H1 (cell line): Measurements from ENCODE around the gene CREBBP. TPM values are rescaled to one million over a fixed set of nuclear protein-coding genes. Genes with fewer than 3 reads are reported as not detected.

Experiments used
- CTCF ChIA-PET: fragments of 300-600 bp; sonication (Branson Sonifier 250); formaldehyde crosslinking; loops from one replicate; lab custom pipeline; 2021; ENCODE audit not compliant: partially characterized antibody; lab: Charles Lee
- POLR2A ChIA-PET: fragments of 300-600 bp; sonication (Branson Sonifier 250); formaldehyde crosslinking; loops from one replicate; lab custom pipeline; 2021; ENCODE audit warnings: inconsistent platforms; ENCODE audit not compliant: partially characterized antibody; lab: Charles Lee
- DNase-seq, 2 experiments: peaks; one replicate each; pipeline versions ENCODE4 v3.0.0 to v3.0.0-alpha.2; 2010 to 2022; ENCODE audit warnings: low spot score in 2 of 2, low read depth in 1 of 2, mixed read lengths in 1 of 2
- FAIRE-seq: peaks from 2 replicates; lab custom pipeline; 2011; peaks lifted over from hg19 to GRCh38; lab: Jason Lieb, UNC
- H2AFZ ChIP-seq: 2 replicates; pipeline ENCODE4 v1.8.1; 2012; ENCODE audit warnings: low read length, inconsistent platforms
- H2AK5ac ChIP-seq: 2 replicates; pipeline ENCODE4 v1.6.1; 2013; ENCODE audit warnings: low read depth, low read length
- H2BK120ac ChIP-seq: replicated peaks from 2 replicates; pipeline ENCODE3; 2013; ENCODE audit warnings: low read depth, low read length, inconsistent platforms
- H2BK12ac ChIP-seq: 2 replicates; pipeline ENCODE4 v1.6.1; 2013; ENCODE audit warnings: low read depth, low read length
- H2BK15ac ChIP-seq: 2 replicates; pipeline ENCODE4 v1.6.1; 2013; ENCODE audit warnings: low read length
- H2BK20ac ChIP-seq: 2 replicates; pipeline ENCODE4 v1.6.1; 2013; ENCODE audit warnings: low read length
- H2BK5ac ChIP-seq: 2 replicates; pipeline ENCODE4 v1.6.1; 2013; ENCODE audit warnings: low read depth, low read length
- H3K14ac ChIP-seq: 2 replicates; pipeline ENCODE4 v1.6.1; 2013; ENCODE audit warnings: inconsistent platforms; ENCODE audit not compliant: insufficient read length
- H3K18ac ChIP-seq: 2 replicates; pipeline ENCODE4 v1.6.1; 2013; ENCODE audit warnings: low read length; ENCODE audit errors: extremely low read depth
- H3K23ac ChIP-seq: 2 replicates; pipeline ENCODE4 v1.6.1; 2013; ENCODE audit warnings: inconsistent platforms; ENCODE audit not compliant: insufficient read length
- H3K23me2 ChIP-seq: 2 replicates; pipeline ENCODE4 v1.6.1; 2013; ENCODE audit warnings: low read depth, low read length
- H3K27ac ChIP-seq: 2 replicates; pipeline ENCODE4 v1.6.1; 2011; ENCODE audit warnings: low read depth, low read length, inconsistent platforms
- H3K27me3 ChIP-seq, 4 experiments: replicated peaks in 1 of 4; 1 replicate in 1 of 4; 2 replicates in 3 of 4; pipeline versions ENCODE4 v1.6.1 to v1.8.1; 2011 to 2013; ENCODE audit warnings: low read length in 3 of 4, mild to moderate bottlenecking in 3 of 4, inconsistent platforms in 2 of 4, mixed read lengths in 2 of 4, moderate library complexity in 1 of 4; ENCODE audit not compliant: control insufficient read depth in 3 of 4, insufficient read depth in 3 of 4; ENCODE audit errors: extremely low read depth in 1 of 4
- H3K36me3 ChIP-seq, 4 experiments: 2 replicates each; pipeline versions ENCODE4 v1.6.1 to v1.8.1; 2011 to 2013; ENCODE audit warnings: mild to moderate bottlenecking in 4 of 4, low read length in 3 of 4, moderate library complexity in 2 of 4, control low read depth in 1 of 4, inconsistent platforms in 1 of 4; ENCODE audit not compliant: insufficient read depth in 4 of 4, control insufficient read depth in 2 of 4
- H3K4ac ChIP-seq: replicated peaks from 2 replicates; pipeline ENCODE3; 2013; ENCODE audit warnings: low read length, low read depth, mixed read lengths, inconsistent platforms; ENCODE audit not compliant: insufficient read length
- H3K4me1 ChIP-seq, 4 experiments: replicated peaks in 1 of 4; 1 replicate in 1 of 4; 2 replicates in 3 of 4; pipeline versions ENCODE4 v1.6.1 to v1.8.1; 2011 to 2013; ENCODE audit warnings: low read length in 3 of 4, inconsistent platforms in 2 of 4, mixed read lengths in 1 of 4; ENCODE audit not compliant: insufficient read depth in 4 of 4, control insufficient read depth in 3 of 4
- H3K4me2 ChIP-seq, 2 experiments: 2 replicates each; pipeline versions ENCODE4 v1.6.1 to v1.8.1; 2011 to 2013; ENCODE audit warnings: low read depth in 2 of 2, low read length in 2 of 2, control low read depth in 1 of 2, inconsistent platforms in 1 of 2, mild to moderate bottlenecking in 1 of 2; ENCODE audit not compliant: insufficient read depth in 1 of 2
- H3K4me3 ChIP-seq, 4 experiments: fragments of 200-600, 300-600 bp in 1 of 4; sonication (generic), shearing (Covaris generic), sonication (Bioruptor Twin) in 1 of 4; 2 replicates each; pipeline versions ENCODE4 v1.5.1 to v1.8.1; 2011 to 2016; ENCODE audit warnings: low read length in 4 of 4, low read depth in 3 of 4, control low read depth in 2 of 4, inconsistent platforms in 2 of 4, mild to moderate bottlenecking in 2 of 4, mixed read lengths in 1 of 4, moderate library complexity in 1 of 4; ENCODE audit not compliant: insufficient read depth in 2 of 4; ENCODE audit errors: extremely low read depth in 1 of 4
- H3K56ac ChIP-seq: replicated peaks from 2 replicates; pipeline ENCODE3; 2013; ENCODE audit warnings: low read depth, mild to moderate bottlenecking, mixed read lengths, low read length, inconsistent platforms; ENCODE audit not compliant: insufficient read length
- H3K79me1 ChIP-seq: 2 replicates; pipeline ENCODE4 v1.6.1; 2013; ENCODE audit warnings: low read depth, low read length, control low read depth
- H3K79me2 ChIP-seq, 2 experiments: 2 replicates each; pipeline versions ENCODE4 v1.6.1 to v1.8.1; 2012 to 2013; ENCODE audit warnings: low read length in 2 of 2, mild to moderate bottlenecking in 2 of 2, inconsistent platforms in 1 of 2; ENCODE audit not compliant: insufficient read depth in 2 of 2, control insufficient read depth in 1 of 2
- H3K9ac ChIP-seq, 4 experiments: replicated peaks in 1 of 4; 1 replicate in 1 of 4; 2 replicates in 3 of 4; pipeline versions ENCODE4 v1.6.1 to v1.8.1; 2011 to 2013; ENCODE audit warnings: low read depth in 3 of 4, low read length in 3 of 4, control low read depth in 2 of 4, mild to moderate bottlenecking in 2 of 4, moderate library complexity in 2 of 4, inconsistent platforms in 1 of 4; ENCODE audit errors: extremely low read depth in 1 of 4
- H3K9me3 ChIP-seq, 2 experiments: 2 replicates each; pipeline versions ENCODE4 v1.6.1 to v1.8.1; 2012 to 2013; ENCODE audit warnings: mild to moderate bottlenecking in 2 of 2, moderate library complexity in 2 of 2, control low read depth in 1 of 2, inconsistent platforms in 1 of 2, low read depth in 1 of 2, low read length in 1 of 2, mixed read lengths in 1 of 2; ENCODE audit not compliant: insufficient read depth in 2 of 2
- H4K20me1 ChIP-seq, 2 experiments: replicated peaks in 1 of 2; 2 replicates each; pipeline versions ENCODE3 to v1.8.1; 2011 to 2013; ENCODE audit warnings: inconsistent platforms in 2 of 2, low read length in 2 of 2, mild to moderate bottlenecking in 1 of 2; ENCODE audit not compliant: insufficient read depth in 2 of 2, control insufficient read depth in 1 of 2
- H4K5ac ChIP-seq: 2 replicates; pipeline ENCODE4 v1.6.1; 2013; ENCODE audit warnings: low read length, low read depth, mixed read lengths, inconsistent platforms; ENCODE audit not compliant: insufficient read length
- H4K8ac ChIP-seq: 2 replicates; pipeline ENCODE4 v1.8.0; 2013; ENCODE audit warnings: mild to moderate bottlenecking, moderate library complexity, low read length, inconsistent platforms; ENCODE audit not compliant: insufficient read depth; ENCODE audit errors: extremely low read depth
- H4K91ac ChIP-seq: replicated peaks from 2 replicates; pipeline ENCODE3; 2013; ENCODE audit warnings: low read length, mixed read lengths, inconsistent platforms; ENCODE audit not compliant: insufficient read length
- E2F6 ChIP-seq: IDR thresholded peaks from 2 replicates; pipeline ENCODE4 v1.6.1; 2012; ENCODE audit warnings: inconsistent platforms
- EZH2 ChIP-seq: fragments of 200-600 bp; sonication (generic); IDR thresholded peaks from 2 replicates; pipeline ENCODE4 v1.7.1; 2012; ENCODE audit warnings: low read depth, mild to moderate bottlenecking, moderate library complexity, low read length, inconsistent platforms; ENCODE audit not compliant: severe bottlenecking
- KDM1A ChIP-seq: fragments of 200-600, 300-600 bp; sonication (generic); IDR thresholded peaks from 2 replicates; pipeline ENCODE4 v1.7.1; 2016; ENCODE audit warnings: mild to moderate bottlenecking, low read length, borderline replicate concordance
- KDM5A ChIP-seq: fragments of 200-600 bp; IDR thresholded peaks from 2 replicates; pipeline ENCODE4 v1.7.1; 2012; ENCODE audit warnings: mild to moderate bottlenecking, low read length, inconsistent platforms, mixed read lengths
- NANOG ChIP-seq: IDR thresholded peaks from 2 replicates; pipeline ENCODE4 v1.6.1; 2011; ENCODE audit warnings: low read length, low read depth, mild to moderate bottlenecking, inconsistent platforms; ENCODE audit not compliant: insufficient read depth, poor library complexity, severe bottlenecking
- POLR2A ChIP-seq, 2 experiments: IDR thresholded peaks; 1 replicate in 1 of 2; 2 replicates in 1 of 2; pipeline ENCODE4 v1.6.1; 2011; ENCODE audit warnings: low read depth in 2 of 2, low read length in 2 of 2, mild to moderate bottlenecking in 2 of 2; ENCODE audit errors: control extremely low read depth in 1 of 2
- SRF ChIP-seq: IDR thresholded peaks from 2 replicates; pipeline ENCODE4 v1.6.1; 2011; ENCODE audit warnings: mild to moderate bottlenecking, low read depth, low read length, moderate library complexity
- USF2 ChIP-seq: IDR thresholded peaks from 2 replicates; pipeline ENCODE4 v1.6.1; 2011; ENCODE audit warnings: low read length, improper control_type of control experiment
- whole genome bisulfite sequencing, 2 experiments: shearing (Covaris generic) in 1 of 2; methylation state at CpG; one replicate each; pipeline versions ENCODE4 v1.1.6 to v1.1.7; 2013 to 2015; ENCODE audit warnings: low lambda C conversion rate in 2 of 2, mixed read lengths in 2 of 2, inconsistent platforms in 1 of 2, low coverage in 1 of 2, missing lambda C conversion rate in 1 of 2; ENCODE audit not compliant: insufficient replicate concordance in 2 of 2, insufficient coverage in 1 of 2, insufficient read length in 1 of 2; ENCODE audit errors: extremely low coverage in 1 of 2, missing lambda C conversion rate in 1 of 2; 5-methylcytosine and 5-hydroxymethylcytosine counted together
- polyA plus RNA-seq, 7 experiments: library from polyadenylated mRNA; depleted of rRNA in 3 of 7; stranded (reverse) in 5 of 7; unstranded in 2 of 7; fragments of >200 nt in 5 of 7; fragments of 200-250 nt in 2 of 7; gene quantifications; 1 replicate in 5 of 7; 2 replicates in 1 of 7; 4 replicates in 1 of 7; pipeline versions ENCODE4 v1.2.1 to v1.2.3, GENCODE V29; 2011 to 2013; ENCODE audit warnings: missing spikeins in 2 of 7, mixed read lengths in 2 of 7
- total RNA-seq: library from RNA; stranded (reverse); fragmentation: NEBNext Ultra II Directional; extraction: Animal tissue kit (Norgen Biotek cat#: 25700); gene quantifications from 2 replicates; pipeline ENCODE4 v1.2.1, GENCODE V29; 2021

CREBBP gene
- total and polyA plus RNA-seq, 2 of the 8 experiments (the other 6 are each of a cell fraction or from before 2014, with no cell fraction given): 10.0 to 60.1 TPM

GRCh38 chr16:3864562-3864961 is 16.0 kb downstream of the CREBBP start:
- H3K9ac ChIP-seq: no peak overlapping the region
- peaks cover 24 to 100% of the 10 kb centered on the region in 2 experiments for H3K79me2 ChIP-seq
- H3K4ac ChIP-seq: no peak overlapping the region
- no peak overlapping the region for H2BK20ac ChIP-seq
- no peak overlapping the region for H2BK120ac ChIP-seq
- no peak overlapping the region for H3K4me2 ChIP-seq
- peaks cover 35 to 39% of the 10 kb centered on the region in 2 experiments for H4K20me1 ChIP-seq
- no peak overlapping the region for H2BK5ac ChIP-seq
- no peak overlapping the region for H2BK15ac ChIP-seq
- ChIA-PET CTCF (no interaction called here), POLR2A (interaction anchor here (1.4 kb wide), 1 partner anchor 14 kb away, joined by 5 read pairs; no protein-coding TSS in a partner anchor)
- H3K56ac ChIP-seq: no peak overlapping the region
- WGBS, 2 experiments: 96% methylated on average over 5 of the region's 5 CpGs; no CpG with 5 or more reads in 1 of the 2 experiments
- FAIRE-seq (no peak), DNase-seq (no peak)
- H3K27me3 ChIP-seq: no peaks in the 10 kb centered on the region
- no peak overlapping the region for H3K23ac ChIP-seq
- H3K4me1 ChIP-seq: peaks cover 0 to 12% (median 4%) of the 10 kb centered on the region in 4 experiments; a peak in 4 of 7 replicates
- no peak overlapping the region for H2AK5ac ChIP-seq
- H3K23me2 ChIP-seq: no peaks in the 10 kb centered on the region
- no peak overlapping the region for H2AFZ ChIP-seq
- no peaks in the 10 kb centered on the region for H3K9me3 ChIP-seq
- TF ChIP-seq USF2 (no peak), E2F6 (no peak), KDM1A (no peak), SRF (no peak), POLR2A (IDR thresholded peaks at IDR 0.05; ENCODE audit: control extremely low read depth in 1 of 2, low read depth in 2 of 2, low read length in 2 of 2) (no peak), KDM5A (no peak), NANOG (no peak), EZH2 (no peak)
- H3K27ac ChIP-seq: no peak overlapping the region
- no peak overlapping the region for H3K18ac ChIP-seq
- H3K79me1 ChIP-seq: peaks cover 24% of the 10 kb centered on the region
- no peak overlapping the region for H3K14ac ChIP-seq
- no peaks in the 10 kb centered on the region for H3K36me3 ChIP-seq
- H4K8ac ChIP-seq: no peak overlapping the region
- no peak overlapping the region for H4K91ac ChIP-seq
- no peak overlapping the region for H4K5ac ChIP-seq
- no peak overlapping the region for H2BK12ac ChIP-seq
- H3K4me3 ChIP-seq: no peak overlapping the region
